Activated gamma-delta T cell treated with Interleukin-2 at 50 U/mL for 16 hours (primary cell): ENCODE results near the gene EZH2.
A peak's percentile ranks its signal among the peaks of the same experiment; 100 is the strongest.

Experiments
- DNase-seq: peaks from one replicate; pipeline ENCODE4 v3.0.0-alpha.2; 2020

EZH2 gene

GRCh38 chr7:148804343-148805235 is 79.5 kb downstream of the EZH2 start:
- DNase-seq: no peak

GRCh38 chr7:148803094-148803493 is 81.0 kb downstream of the EZH2 start:
- no peak for DNase-seq

- DNase-seq: no peak
Measured at GRCh38 chr7:148802101-148802493, 82.0 kb downstream of the EZH2 start.

GRCh38 chr7:148800677-148801076 is 83.4 kb downstream of the EZH2 start:
- no peak for DNase-seq

- no peak for DNase-seq
Measured at GRCh38 chr7:148799893-148800555, 84.1 kb downstream of the EZH2 start.

- DNase-seq: no peak
Measured at GRCh38 chr7:148796841-148797240, 87.2 kb downstream of the EZH2 start.

- DNase-seq: no peak
Measured at GRCh38 chr7:148794476-148794875, 89.6 kb downstream of the EZH2 start.

GRCh38 chr7:148793590-148793989 is 90.5 kb downstream of the EZH2 start:
- DNase-seq: no peak

GRCh38 chr7:148791546-148791945 is 92.5 kb downstream of the EZH2 start:
- DNase-seq: no peak

GRCh38 chr7:148790850-148791249 is 93.2 kb downstream of the EZH2 start:
- no peak for DNase-seq

GRCh38 chr7:148790131-148790726 is 93.9 kb downstream of the EZH2 start:
- no peak for DNase-seq

GRCh38 chr7:148789220-148789619 is 94.9 kb downstream of the EZH2 start:
- no peak for DNase-seq

- DNase-seq: no peak
Measured at GRCh38 chr7:148787571-148788295, 96.4 kb downstream of the EZH2 start.

GRCh38 chr7:148783801-148784527 is 100.1 kb downstream of the EZH2 start:
- no peak for DNase-seq

- no peak for DNase-seq
Measured at GRCh38 chr7:148782757-148783456, 101.2 kb downstream of the EZH2 start.

GRCh38 chr7:148774471-148774870 is 109.6 kb downstream of the EZH2 start:
- no peak for DNase-seq

GRCh38 chr7:148773334-148773733 is 110.8 kb downstream of the EZH2 start:
- peak; percentile 28 for DNase-seq

- peak; percentile 5 for DNase-seq
Measured at GRCh38 chr7:148772297-148773089, 111.6 kb downstream of the EZH2 start.

- no peak for DNase-seq
Measured at GRCh38 chr7:148770004-148770403, 114.1 kb downstream of the EZH2 start.

- no peak for DNase-seq
Measured at GRCh38 chr7:148763622-148764021, 120.5 kb downstream of the EZH2 start.
